ENCODE data around the gene KCNJ4.

KCNJ4 gene

GRCh38 chr22:38455076-38455529 is at the start of gene KCNJ4:
Gene KCNJ4, minus strand, starts transcription at chr22:38455199. Its CDS starts 27,067 bp downstream, at chr22:38428132.
- DNase-seq (ENCODE audit: low read depth in 2 of 2, low spot score in 1 of 2) = no peak

DNA sequence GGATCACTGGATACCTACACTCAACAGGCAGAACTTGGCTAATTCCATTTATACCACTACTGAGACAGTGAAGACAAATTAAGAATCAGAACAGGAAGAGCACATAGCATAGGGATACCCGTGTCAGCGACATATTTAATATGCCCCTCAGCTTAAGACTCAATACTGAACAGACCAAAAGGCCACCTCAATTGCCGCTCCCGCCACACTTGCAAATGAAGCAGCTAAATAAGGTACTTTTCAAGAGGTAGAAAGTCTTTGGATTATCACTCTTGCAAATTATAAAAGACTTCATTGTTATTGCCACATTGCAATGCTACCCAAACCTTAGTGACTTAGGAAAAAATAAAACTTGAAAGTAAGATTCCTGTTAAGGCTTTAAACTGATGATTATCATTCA is 48.0 kb upstream of the KCNJ4 start:
- DNase-seq (ENCODE audit: low read depth in 2 of 2, low spot score in 1 of 2) = no peak

DNA sequence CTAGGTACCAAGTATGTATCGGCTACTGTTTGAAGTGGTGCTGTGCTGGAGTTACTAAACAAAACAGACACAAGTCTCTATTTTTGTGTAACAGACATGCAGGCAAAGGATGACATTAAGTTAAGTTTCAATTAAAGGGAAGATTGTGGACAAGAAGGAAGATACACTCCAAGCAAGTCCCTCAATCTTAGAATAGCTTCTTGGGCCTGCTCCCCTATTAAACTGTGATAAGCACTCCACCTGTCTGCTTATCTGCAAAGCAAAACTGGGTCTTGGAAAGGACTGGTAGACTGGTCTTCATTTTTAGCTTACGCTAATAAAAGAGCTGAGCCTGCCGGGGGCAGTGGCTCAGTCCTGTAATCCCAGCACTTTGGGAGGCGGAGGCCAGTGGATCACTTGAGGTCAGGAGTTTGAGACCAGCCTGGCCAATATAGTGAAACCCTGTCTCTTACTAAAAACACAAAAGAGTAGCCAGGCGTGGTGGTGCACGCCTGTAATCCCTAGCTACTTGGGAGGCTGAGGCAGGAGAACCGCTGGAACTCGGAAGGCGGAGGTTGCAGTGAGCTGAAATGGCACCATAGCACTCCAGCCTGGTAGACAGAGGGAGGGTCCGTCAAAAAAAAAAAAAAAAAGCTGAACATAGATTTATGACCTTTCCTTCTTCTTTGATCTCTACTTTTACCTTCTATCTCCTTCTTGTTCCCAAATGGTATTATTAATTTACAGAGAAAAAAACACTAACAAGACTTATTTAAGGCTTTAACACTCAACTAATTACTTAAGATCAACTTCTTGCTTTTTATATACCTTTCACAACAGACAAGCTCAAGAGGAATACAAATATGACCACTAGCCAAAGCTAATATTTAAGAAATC is 47.0 kb upstream of the KCNJ4 start:
- no peak for DNase-seq (ENCODE audit: low read depth in 2 of 2, low spot score in 1 of 2)

- DNase-seq (ENCODE audit: low read depth in 2 of 2, low spot score in 1 of 2) = no peak
Observed at GRCh38 chr22:38497869-38498268, 42.9 kb upstream of the KCNJ4 start.

- no peak for DNase-seq (ENCODE audit: low read depth in 2 of 2, low spot score in 1 of 2)
Observed at GRCh38 chr22:38494939-38495338, 39.9 kb upstream of the KCNJ4 start.

GRCh38 chr22:38494498-38494897 is 39.5 kb upstream of the KCNJ4 start:
- DNase-seq (ENCODE audit: low read depth in 2 of 2, low spot score in 1 of 2) = no peak

DNA sequence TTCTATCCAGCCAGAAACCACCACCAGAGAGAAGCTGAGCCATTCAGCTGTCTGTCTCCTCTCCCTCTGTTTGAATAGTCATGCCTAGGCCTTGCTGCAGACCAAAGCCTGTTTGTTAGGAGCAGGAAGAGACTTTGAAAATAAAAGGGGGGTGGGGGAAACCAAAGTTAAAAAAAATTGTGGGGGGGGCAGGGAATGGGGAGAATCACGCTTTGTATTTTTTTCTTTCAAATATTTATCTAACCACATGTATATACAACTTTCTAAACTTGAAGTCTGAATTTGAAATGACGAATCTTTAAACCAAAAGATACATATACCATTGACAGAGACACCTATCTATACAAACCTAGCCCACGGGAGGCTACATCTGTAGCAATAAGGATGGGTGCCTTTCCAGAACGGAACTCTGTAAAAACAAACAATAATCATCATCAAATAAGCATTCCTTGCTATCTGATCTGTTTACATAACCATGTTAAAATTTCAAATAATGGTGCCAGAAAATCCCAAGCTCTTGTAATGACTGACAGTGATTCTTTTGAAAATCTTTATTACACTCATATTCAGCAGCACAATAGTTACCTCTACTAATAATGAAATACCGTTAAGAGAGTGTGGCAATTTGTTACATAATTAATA is 36.8 kb upstream of the KCNJ4 start:
- no peak for DNase-seq (ENCODE audit: low read depth in 2 of 2, low spot score in 1 of 2)

DNA sequence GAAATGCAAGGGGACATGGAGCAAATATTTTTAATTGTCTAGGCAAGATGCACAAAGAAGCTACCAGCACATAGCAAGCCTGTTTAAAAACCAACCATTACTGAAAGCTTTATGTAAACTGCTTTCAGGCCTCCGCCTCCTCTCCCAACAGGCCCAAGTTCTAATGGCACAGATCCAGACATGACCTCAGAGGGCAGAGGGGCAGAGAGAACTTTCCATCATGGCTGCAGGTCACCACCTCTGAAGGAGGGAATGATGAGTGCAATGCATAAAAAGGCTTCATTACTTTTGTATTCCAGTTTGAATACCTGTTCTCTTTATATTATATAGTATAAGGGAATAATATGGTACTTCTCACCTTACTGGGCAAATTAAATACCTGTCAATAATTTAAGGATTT is 35.9 kb upstream of the KCNJ4 start:
- no peak for DNase-seq (ENCODE audit: low read depth in 2 of 2, low spot score in 1 of 2)

GRCh38 chr22:38490475-38490874 is 35.5 kb upstream of the KCNJ4 start:
- no peak for DNase-seq (ENCODE audit: low read depth in 2 of 2, low spot score in 1 of 2)

GRCh38 chr22:38489561-38490145 is 34.7 kb upstream of the KCNJ4 start:
- DNase-seq (ENCODE audit: low read depth in 2 of 2, low spot score in 1 of 2) = no peak

DNA sequence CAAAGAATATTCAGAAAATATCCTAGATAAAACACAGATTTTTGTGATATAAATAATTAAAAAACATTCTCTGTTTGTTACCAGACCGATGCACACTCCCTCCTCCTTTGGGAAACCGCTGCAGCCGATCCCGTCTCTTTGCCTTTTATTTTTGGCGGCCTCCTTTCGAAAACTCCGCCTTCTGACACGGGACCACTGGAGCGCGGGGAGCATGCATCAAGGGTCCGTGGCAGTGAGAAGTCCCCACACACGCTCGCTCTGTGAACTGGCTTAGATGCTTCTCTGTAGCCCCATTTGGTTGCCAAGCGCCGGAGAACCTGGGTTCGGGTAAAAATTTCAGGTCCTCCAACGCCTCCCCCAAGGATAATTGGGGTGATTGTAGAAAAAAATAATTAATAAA is 34.1 kb upstream of the KCNJ4 start:
- DNase-seq (ENCODE audit: low read depth in 2 of 2, low spot score in 1 of 2) = no peak

GRCh38 chr22:38487946-38488345 is 32.9 kb upstream of the KCNJ4 start:
- no peak for DNase-seq (ENCODE audit: low read depth in 2 of 2, low spot score in 1 of 2)

GRCh38 chr22:38485783-38486182 is 30.8 kb upstream of the KCNJ4 start:
- no peak for DNase-seq (ENCODE audit: low read depth in 2 of 2, low spot score in 1 of 2)

- DNase-seq (ENCODE audit: low read depth in 2 of 2, low spot score in 1 of 2) = no peak
Observed at GRCh38 chr22:38484244-38484643, 29.2 kb upstream of the KCNJ4 start.

GRCh38 chr22:38482662-38483308 is 27.8 kb upstream of the KCNJ4 start:
- DNase-seq (ENCODE audit: low read depth in 2 of 2, low spot score in 1 of 2) = no peak

- no peak for DNase-seq (ENCODE audit: low read depth in 2 of 2, low spot score in 1 of 2)
Observed at GRCh38 chr22:38481871-38482332, 26.9 kb upstream of the KCNJ4 start.

- DNase-seq (ENCODE audit: low read depth in 2 of 2, low spot score in 1 of 2) = no peak
Observed at GRCh38 chr22:38481162-38481870, 26.3 kb upstream of the KCNJ4 start.

DNA sequence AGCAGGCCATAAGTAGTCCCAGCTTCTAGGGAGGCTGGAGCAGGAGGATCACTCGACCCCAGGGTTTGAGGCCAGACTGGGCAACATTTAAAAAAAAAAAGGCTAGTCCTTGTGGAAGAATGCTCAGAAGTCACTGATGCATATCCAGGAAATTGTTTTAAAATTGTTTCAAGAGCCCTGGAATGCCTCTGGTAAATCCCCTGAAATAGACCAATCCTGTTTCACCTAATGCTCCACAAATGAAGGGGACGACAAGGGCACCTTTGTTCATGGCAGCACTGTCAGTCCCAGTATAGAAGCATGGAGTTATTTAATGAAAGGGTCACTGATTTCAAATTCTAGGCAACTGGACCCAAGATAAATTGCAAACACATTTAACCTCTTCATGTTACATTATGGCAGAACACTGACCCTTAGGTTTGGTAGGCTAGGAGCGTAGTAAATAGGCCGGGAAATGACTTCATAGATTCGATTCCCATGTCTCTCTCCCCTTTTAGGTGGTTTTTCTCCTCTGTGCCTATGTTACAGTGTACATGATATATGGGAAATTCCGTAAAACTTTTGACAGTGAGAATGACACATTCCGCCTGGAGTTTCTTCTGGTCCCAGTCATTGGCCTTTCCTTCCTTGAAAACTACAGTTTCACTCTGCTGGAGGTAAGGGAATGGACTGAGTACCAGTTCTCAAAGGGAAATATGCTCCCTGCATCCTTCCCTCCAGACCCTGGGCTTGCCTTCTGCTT is 24.3 kb upstream of the KCNJ4 start:
- no peak for DNase-seq (ENCODE audit: low read depth in 2 of 2, low spot score in 1 of 2)

DNA sequence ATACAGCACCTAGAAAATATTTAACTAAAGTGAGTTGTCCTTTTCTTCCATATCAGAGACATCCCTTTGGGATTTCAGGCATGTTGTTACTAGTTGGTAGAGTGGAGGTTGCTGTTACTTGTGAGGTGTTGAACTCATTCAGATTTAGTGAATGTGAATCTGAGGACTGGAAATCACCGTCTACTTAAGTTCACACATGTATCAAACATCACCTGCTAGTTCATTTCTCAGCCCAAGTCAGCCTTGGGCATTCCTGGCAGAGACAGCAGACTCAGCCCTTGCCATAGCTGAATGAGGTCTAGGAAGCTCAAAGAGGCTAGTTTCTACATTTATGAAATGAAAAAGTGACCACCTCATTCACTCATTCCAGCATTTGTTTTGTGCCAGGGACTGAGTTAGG is 22.6 kb upstream of the KCNJ4 start:
- DNase-seq (ENCODE audit: low read depth in 2 of 2, low spot score in 1 of 2) = no peak

DNA sequence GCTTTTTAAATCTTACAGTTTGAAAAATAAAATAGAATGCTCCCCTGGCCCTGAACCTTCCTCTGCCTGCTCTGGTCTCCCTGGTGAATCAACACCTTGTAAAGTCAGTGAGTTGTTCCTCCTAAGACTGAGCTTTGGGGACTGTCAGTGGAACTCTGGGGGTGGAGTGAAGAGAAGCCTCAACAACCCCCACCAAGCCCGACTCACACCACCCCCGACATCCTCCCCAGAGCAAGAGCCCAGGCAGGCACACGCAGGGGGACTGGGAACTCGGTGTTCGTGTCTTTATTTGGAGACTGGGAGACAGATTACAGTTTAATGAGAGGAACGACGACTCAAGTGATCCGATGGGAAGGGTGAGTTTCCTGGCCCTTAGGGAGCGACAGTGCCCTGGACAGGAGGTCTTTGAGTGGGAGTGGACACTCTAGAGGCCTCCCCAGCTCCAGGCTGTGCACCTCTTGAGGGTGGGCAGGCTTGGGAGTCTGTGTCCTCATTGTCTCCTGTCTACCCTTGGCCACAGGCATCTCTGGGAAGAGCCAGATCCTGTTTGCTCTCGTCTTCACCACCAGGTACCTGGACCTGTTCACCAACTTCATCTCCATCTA is 19.1 kb upstream of the KCNJ4 start:
- DNase-seq (ENCODE audit: low read depth in 2 of 2, low spot score in 1 of 2) = no peak

Data from stimulated activated CD8-positive, alpha-beta memory T cell treated with anti-CD3 and anti-CD28 coated beads, Interleukin-4, amount 100 ng/mL, for 1 hour (primary cell).